ENCODE data around the gene C1orf94.

C1orf94 gene, protein sequence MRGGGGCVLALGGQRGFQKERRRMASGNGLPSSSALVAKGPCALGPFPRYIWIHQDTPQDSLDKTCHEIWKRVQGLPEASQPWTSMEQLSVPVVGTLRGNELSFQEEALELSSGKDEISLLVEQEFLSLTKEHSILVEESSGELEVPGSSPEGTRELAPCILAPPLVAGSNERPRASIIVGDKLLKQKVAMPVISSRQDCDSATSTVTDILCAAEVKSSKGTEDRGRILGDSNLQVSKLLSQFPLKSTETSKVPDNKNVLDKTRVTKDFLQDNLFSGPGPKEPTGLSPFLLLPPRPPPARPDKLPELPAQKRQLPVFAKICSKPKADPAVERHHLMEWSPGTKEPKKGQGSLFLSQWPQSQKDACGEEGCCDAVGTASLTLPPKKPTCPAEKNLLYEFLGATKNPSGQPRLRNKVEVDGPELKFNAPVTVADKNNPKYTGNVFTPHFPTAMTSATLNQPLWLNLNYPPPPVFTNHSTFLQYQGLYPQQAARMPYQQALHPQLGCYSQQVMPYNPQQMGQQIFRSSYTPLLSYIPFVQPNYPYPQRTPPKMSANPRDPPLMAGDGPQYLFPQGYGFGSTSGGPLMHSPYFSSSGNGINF

DNA sequence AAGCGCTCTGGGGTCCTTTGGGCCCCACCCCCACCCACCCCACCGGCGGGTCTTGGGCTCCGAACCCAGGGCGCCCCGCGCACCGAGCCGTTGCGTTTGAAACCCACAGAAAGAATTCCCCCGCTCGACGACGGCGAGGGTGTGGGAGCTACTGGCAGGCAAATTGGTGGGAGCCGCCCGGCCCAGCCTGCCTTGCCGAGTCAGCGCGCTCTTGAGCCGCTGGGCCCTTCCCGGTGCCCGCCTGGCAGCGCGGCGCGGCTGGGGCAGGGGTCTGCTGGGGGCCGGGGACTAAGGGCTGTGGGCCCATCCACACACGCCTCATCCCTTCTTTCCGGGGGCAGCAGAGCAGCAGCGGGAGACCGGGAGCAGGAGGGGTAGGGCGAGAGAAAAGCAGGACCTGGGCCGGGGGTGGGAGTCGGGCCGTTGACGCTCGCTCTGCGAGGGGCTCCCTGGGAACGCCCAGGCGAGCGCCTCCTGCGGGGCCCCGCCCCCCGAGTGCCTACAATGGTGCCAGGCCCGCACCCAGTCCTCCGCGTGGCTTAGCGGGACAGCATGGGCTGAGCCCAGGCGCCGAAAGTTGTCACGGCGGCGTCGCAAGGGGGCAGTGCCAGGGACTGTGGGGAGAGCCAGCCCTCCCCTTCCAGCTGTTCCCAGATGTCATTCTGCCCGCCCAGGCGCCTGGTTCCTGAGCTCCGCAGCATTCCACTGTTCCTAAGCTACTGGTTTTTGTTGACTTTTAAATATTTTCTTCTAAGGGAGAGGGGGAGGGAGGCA is at the start of gene C1orf94:
Gene C1orf94 (plus strand): TSS at position 78 of the 774 bp plus-strand sequence. CDS start 883 bp downstream, outside the sequence.
- no peak for DNase-seq

DNA sequence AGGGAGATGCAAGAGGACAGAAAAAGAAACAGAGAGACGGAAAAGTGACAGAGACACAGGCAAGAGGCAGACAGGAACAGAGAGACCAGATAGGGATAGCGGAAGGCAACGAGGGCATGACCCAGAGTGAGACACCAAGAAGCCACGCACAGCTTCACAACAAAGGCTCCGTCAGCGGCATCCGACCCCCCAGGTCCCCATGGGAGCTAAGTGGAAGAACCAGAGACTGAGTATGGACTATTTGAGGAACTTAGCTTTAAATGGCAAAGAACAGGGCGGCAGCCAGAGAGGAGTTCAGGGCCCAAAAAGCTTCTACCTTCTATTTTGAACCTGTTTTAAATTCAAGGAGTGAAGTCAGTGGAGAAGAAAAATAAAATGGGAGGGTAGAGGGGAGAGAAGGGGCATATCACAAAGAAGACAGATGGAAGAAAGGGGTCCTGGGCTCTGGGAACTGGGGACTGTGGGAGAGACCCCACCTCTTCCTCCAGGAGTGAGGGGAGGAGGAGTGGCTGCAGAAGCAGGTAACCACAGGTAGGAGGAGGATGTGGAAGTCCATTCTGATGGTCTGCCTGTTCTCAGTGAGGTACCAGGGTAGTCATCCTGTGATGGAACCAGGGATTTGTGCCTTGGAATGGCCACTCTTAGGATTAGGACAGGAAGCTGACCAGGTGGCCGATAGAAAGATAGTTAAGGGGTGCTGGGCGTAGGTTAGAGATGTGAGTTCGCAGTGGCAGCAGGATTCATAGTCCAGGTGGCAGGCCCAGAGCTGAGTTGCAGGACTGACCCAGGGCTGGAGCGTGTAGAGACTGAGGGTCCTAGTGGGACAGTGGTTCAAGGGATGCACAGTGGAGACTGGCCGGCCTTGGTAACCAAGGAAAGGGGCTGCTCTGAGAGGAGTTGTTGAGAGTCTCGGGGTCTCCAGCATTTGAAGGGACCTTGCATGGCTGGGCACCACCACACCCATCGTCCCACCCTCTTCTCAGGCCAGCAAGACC is 49.4 kb upstream of the C1orf94 start:
- DNase-seq: no peak

DNA sequence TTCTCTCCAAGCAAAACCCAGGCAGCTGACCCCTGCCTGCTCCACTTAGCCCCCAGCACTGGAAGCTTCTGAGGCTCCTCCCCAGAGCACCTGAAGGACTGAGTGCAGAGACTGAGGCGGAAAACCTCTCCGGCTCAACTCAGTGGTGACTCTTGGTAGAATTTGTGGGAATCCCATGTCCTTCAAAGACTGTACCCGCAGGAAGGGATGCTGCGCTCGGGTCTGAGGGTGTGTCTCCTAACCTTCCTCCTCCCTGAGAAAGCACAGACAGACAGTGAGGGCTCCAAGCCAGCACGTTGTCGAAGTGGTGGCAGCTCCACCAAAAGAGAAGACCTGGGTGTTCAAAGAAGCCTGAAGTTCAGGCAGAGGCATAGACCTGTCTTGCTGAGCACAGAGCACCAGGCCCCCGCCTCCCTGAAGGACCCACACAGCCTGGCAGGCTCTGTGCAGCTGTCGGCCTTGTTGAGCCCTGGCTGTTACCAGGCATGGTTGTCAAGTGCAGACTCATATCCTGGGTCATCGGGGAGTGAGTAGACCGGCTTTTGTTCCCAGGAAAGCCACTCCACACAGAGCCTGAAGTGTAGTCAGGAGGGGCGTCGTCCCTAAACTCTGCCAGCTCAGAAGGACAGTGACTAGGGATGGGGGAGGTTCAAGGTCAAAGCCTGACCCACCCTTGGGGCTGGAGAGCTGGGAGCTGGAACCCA is 48.4 kb upstream of the C1orf94 start:
- no peak for DNase-seq

DNA sequence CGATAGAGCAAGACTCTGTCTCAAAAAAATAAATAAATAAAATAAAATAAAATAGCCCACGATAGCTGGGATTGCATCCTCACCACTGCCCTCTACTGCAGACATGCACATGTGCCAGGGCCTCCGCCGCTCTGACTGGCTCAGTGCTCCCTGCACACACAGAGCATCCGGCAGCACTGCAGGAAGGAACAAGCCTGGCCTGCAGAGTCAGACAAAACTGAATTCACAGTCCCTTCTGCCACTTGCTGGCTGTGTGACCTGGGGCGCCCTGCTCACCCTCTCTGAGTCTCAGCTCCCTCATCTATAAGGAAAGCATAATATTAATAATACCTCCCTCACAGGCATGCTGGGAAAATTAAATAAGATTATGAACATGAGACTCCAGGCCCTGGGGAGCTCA is 47.1 kb upstream of the C1orf94 start:
- no peak for DNase-seq

DNA sequence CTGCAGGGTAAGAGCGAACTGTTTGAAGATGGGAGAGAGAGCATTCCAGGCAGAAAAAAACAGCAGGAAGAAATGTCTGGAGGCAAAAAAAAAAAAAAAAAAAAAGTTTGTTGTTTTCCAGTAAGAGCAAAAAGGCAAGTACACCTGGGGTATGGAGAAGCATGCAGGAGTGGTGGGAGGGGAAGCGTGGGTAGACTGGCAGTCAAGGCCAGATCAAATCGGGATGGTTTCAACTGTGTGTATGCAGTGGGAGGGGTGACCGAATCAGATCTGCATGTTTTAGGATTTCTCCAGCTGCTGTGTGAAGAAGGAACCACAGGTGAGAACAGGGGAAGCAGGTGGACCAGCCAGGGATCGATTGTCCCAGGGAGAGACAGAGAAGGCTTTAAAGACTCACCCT is 46.4 kb upstream of the C1orf94 start:
- DNase-seq: no peak

DNA sequence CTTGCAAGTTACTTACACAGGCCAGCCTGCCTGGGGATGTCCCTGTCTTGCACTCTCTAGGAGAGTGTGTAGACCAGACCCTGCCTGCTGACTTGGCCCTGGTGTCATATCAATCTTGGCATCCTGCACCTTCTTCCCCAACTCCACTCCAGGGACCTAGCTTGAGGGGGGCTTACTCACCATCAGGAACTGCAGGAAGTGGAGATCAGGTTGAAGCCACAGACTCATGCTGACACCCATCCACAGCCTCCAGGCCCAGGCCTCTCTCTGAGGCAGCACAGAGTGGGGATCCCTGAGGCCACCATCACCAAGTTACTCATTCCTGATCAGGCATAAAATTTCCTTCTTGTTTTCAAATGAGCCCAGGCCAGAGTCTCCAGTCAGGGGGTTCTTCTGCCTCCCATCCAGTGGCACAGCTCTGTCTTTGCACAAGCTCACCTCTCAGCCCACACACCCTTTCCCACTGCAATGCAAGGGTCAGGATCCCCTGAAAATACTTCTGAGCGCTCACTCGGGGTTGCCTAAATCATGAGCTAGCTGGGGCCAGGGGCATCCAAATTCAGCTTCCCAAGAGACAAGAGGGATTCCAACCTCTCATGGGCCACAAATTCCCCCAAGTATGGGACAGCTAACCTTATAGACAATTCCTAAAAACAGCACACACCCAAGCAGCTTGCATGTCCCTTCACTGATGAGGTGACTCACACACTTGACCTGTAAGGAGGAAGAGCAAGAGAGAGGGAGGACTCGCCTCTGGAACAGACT is 45.1 kb upstream of the C1orf94 start:
- DNase-seq: no peak

DNA sequence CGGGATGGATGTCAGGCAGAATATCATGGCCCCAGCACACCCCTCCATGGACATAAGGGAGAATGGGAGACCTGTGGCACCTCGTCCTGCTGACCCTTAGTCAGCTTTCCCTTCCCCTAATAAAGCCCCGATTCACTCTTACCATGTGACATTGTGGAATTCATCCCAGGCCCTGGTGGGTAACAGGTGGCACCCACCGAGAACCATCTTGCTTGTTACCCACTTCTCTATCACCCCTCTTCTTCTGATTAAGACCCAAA is 44.6 kb upstream of the C1orf94 start:
- DNase-seq: no peak

DNA sequence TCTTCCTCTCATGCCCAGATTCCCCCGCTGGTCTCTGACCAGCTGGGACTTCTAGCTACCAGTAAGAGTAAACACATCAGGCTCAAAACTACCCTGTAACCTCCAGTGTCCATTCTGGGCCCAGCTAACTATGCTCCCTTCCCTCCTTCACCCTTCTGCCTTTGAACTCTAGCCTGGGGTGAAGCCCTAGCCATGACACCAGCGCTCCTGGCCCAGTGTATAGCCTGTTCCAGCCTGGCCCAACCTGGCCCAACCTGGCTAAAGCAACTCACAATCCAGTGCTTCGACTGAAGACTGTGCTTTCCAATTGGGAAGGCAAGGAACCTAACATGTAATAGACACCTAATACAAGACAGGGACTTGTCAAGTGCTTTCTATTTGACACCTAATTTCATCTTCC is 39.3 kb upstream of the C1orf94 start:
- DNase-seq: no peak

DNA sequence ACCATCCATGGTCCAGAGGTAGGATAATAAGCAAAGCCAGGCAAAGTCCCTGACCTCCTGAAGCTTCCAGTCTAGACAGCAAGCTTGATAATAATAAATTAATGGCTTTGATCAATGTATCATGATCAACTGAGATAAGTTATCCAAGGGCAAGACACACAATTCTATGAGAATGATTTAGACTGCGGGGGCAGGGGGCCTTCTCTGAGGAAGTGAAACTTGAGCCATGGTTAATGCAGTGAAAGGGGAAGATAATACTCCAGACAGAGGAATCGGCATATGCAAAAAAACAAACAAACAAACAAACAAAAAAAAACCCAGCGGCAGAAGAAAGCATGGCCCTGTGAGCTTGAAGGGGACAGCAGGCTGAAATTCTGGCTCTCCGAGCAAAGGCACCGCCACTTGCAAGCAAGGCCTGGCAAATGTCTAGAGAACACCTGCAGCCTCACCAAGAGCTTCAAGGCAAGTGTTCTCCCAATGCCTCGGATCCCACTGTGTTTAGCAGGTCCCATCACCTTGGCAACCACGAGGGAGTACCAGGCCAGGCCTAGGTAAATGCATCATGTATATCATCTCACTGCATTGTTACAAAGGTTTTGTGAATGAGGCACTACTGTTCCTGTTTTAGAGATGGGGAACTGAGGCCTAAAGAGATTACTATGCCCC is 36.6 kb upstream of the C1orf94 start:
- DNase-seq: no peak

DNA sequence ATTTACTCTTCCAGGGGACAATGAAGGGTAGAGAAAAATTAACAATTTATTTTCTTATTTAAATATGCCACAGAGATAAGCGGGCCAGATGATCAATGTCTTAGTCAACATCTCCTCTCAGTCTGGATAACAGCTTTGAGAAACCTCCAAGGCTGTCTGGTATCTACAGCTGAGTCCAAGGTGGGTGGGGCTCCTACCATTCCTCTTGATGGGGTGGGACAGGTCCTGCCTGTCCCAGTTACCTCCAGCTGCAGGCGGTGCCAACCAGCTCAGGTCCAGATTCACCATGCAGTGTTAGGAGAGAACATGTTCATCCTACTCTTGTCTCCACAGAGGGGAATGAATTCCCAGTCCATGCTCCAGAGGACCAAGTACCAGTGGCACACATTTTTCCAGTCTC is 32.7 kb upstream of the C1orf94 start:
- no peak for DNase-seq

DNA sequence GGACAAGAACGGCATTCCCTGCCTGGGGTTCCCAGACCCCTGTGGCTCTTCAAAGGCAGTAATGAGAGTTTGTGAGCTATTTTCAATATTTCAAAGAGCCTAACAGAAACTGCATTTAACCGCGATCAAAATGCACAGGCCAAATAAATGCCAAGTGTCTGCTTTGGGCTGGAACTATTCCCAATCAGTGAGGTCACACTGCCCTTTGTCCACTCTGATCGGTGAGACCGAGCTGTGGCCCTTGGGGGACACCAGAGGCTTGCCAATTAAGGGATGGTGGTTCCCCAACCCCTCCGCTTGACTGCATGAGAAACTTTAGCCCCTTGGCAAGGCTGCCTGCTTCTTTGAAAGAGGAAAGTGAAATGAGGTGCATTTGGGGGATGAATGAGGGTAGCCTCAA is 31.9 kb upstream of the C1orf94 start:
- no peak for DNase-seq

DNA sequence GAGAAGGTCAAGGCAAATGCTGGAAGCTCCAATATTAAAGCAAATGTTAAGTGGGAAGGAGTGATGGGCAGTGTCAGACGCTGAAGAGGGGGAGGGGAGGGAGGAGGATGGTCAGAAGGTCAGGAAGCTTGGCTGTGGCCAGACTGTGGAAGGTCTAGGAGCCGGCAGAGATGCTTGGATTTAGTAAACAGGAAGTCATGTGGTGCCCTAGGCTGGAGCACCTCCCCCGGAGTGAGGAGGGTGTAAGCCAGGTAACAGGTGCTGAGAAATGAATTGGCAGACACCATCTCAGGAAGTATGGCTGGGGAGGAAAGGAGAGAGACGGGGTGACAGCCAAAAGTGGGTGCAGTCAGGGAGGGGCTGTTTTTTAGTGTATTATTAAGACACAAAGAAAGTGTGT is 29.4 kb upstream of the C1orf94 start:
- DNase-seq: no peak

DNA sequence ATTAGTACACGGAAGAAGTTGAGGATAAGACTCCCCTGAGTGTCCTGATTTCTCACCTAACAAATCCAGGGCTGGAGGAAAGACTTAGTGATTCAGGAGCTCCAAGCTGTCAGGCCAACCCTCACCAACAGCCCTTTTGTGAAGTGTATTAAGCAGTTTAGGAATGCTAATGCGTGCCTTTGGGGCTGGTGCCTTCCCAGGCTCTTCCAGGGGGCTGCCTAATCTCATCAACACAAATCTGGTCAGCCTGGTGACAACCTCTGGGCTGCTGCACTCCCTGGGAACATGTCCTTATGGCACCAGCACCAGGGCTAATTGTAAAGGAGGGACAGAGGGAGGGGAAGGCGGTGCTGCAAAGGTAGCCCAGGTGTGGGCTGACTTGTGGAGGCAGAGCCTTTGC is 27.2 kb upstream of the C1orf94 start:
- DNase-seq: no peak

DNA sequence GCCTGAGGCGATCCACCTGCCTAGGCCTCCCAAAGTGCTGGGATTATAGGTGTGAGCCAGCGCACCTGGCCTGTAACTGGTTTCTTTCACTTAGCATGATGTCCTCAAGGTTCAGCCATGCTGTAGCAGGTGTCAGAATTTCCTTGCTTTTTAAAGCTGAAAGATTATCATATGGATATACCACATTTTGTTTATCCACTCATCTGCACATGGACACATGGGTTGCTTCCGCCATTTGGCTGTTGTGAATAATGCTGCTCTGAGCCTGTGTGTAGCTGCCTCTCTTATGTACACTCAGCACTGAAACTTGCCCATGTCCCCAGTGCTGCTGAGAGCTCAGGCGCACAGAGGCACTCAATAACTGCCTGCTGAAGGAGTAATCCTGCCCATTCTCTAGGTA is 23.5 kb upstream of the C1orf94 start:
- no peak for DNase-seq

DNA sequence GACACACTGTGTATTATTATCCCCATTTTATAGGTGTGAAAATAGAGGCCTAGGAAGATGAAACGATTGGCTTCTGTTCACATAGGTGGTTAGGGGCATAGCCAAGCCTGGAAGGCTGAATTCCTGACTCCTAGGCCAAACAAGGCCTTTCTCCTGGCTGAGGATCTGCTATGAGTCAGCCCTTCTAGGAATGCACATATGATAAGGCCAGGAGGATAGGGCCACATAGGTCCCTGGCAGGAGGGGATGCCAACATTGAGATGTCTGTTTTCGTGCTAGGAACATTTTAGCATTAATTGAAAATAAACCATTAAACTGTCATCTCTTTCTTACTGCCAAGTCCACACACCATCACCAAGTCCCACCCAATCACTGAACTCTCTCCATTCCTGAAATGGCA is 20.8 kb upstream of the C1orf94 start:
- no peak for DNase-seq

DNA sequence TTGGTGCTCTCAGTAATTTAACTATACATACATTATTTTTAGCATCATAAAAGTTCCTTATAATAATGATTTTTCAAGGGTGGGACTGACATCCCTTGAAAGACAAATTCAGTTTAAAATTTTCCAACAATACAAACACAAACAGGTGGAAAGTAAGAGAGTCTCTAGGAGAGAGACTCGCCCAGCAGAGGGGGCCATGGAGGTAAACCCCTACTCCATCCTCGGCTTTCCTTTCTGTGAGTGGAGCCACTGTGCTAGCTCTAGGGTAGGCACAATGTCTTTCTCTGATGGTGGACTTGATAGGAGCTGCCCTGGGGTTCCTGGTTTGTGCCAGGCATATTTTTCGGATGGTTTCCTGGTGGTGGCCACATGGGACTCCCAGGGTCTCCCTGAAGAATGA is 20.0 kb upstream of the C1orf94 start:
- no peak for DNase-seq

DNA sequence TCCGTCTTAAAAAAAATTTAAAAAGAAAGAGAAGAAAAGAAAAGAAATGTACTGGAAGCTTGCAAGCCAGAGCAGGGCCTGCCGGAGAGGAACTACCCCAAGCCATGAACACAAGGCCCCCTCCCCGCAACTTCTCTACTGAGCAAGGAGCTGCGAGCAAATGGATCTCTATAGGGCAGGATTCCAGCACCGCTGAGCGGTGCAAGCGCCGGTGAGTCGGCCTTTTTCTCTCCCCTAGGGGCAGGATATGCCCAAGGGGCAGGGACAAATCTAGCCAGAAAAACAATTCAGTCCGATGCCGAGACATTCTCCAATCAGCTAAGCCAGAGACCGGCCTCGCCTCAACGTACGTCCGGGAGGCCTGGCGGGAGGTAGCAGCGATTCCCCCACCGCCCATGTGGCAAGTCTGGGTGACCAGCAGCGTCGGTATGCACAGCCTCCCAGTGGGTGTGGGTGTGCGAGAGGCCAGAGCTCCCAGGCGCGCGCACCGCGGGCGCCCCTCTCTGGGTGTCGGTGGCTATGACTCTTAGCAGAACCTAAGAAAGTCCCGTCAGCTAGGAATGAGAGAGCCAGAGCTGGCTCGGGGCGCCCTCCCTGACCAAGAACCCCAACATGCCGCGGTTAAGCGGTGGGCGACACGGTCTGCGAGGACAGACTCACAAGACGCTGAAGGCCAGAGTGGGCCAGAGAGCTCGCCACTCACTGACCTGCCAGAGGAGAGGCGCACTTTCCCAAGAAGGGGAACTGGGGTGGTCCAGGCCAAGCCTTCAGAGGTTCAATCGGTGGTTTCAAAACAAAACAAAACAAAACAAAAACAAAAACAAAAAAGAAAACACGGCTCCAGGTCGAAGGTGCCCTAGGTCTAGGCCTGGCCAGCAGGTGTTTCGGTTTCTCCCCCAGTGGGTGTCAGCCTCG is 13.6 kb upstream of the C1orf94 start:
- peak; percentile 62 for DNase-seq

DNA sequence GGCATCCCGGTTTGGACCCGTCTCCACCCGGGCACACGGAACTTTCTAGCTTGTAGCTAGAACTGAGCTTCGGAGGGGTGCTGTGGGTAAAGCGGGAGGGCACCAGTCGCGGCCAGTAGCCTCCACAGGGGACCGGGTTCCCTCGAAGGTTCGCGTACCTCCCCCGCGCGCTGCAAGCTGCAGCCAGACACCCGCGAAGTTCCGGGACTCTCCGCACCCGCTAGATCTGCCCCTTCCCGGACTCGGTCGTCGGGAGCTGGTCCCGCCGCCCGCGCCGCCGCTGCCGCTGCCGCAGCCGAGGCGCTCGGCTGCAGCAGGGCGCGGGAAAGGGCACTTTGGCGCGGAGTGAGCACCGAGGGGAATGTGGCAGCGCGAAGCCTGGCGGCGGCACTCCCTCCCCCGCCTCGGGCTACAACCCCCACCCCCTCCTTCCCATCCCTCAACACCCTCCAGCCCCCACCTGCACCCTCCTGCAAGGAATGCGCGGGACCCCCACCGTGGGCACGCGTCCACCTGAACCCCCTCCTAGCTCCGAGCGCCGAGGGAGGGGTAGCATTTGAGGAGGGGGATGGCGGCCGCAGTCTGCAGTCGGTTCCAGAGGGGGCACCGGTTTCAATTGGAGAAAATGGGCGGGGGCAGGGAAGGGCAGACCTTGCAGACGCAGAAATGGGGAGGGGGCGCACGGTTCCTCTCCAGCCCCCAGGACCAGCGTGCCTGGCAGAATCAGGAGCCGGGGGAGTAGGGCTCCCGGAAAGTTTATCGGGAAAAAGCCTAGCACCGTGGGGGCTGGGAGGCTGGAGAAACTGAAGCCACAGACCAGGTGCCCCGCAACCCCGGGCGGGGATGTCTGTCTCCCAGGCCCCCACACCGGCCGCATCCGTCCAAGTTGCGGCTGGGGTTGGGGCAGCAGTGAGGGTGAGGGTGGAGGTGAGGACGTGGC is 12.6 kb upstream of the C1orf94 start:
- DNase-seq: peak; percentile 6

Data from NCI-H69 (cell line).